Osteoblast (primary cell): Measurements from ENCODE around the gene CACNA1D. TPM values are rescaled to one million over a fixed set of nuclear protein-coding genes. Genes with fewer than 3 reads are reported as not detected.

ENCODE experiments used
- DNase-seq: peaks from one replicate; pipeline ENCODE4 v3.0.0; 2011; ENCODE audit warnings: low spot score, mixed read lengths; ENCODE audit not compliant: insufficient read length; ENCODE audit errors: missing footprints
- H2AFZ ChIP-seq: 2 replicates; pipeline ENCODE4 v1.6.0; 2011; ENCODE audit warnings: mild to moderate bottlenecking, low read length
- H3K27ac ChIP-seq: 2 replicates; pipeline ENCODE4 v1.5.1; 2011; ENCODE audit warnings: mild to moderate bottlenecking, low read depth, low read length, moderate library complexity
- H3K27me3 ChIP-seq: 2 replicates; pipeline ENCODE4 v1.6.0; 2012; ENCODE audit warnings: mild to moderate bottlenecking, control low read depth, inconsistent platforms, low read length, moderate library complexity; ENCODE audit not compliant: insufficient read depth
- H3K36me3 ChIP-seq: 2 replicates; pipeline ENCODE4 v1.5.1; 2011; ENCODE audit warnings: mild to moderate bottlenecking, low read length, control low read depth, moderate library complexity; ENCODE audit not compliant: insufficient read depth
- H3K4me1 ChIP-seq: 2 replicates; pipeline ENCODE4 v1.5.1; 2011; ENCODE audit warnings: mild to moderate bottlenecking, low read length, control low read depth, moderate library complexity; ENCODE audit not compliant: insufficient read depth
- H3K4me2 ChIP-seq: 2 replicates; pipeline ENCODE4 v1.6.0; 2011; ENCODE audit warnings: mild to moderate bottlenecking, low read length; ENCODE audit not compliant: insufficient read depth
- H3K4me3 ChIP-seq: fragments of 200-600 bp; sonication (generic); 3 replicates; pipeline ENCODE4 v1.5.1; 2012; ENCODE audit warnings: mild to moderate bottlenecking, low read length, inconsistent platforms; ENCODE audit not compliant: insufficient read depth
- H3K79me2 ChIP-seq: 2 replicates; pipeline ENCODE4 v1.6.0; 2012; ENCODE audit warnings: mild to moderate bottlenecking, low read length, control low read depth, inconsistent platforms; ENCODE audit not compliant: insufficient read depth
- H3K9me3 ChIP-seq: 2 replicates; pipeline ENCODE4 v1.5.1; 2011; ENCODE audit warnings: low read depth, low read length, control low read depth
- H4K20me1 ChIP-seq: 2 replicates; pipeline ENCODE4 v1.6.0; 2012; ENCODE audit warnings: mild to moderate bottlenecking, low read length, control low read depth; ENCODE audit not compliant: insufficient read depth
- total RNA-seq: library from RNA; depleted of rRNA; stranded (reverse); fragments of >200 nt; gene quantifications from 2 replicates; pipeline ENCODE4 v1.2.3, GENCODE V29; 2012
- TF ChIP-seq, protein P1 (sequence below): IDR thresholded peaks from 2 replicates; pipeline ENCODE4 v1.5.1; 2011; ENCODE audit warnings: mild to moderate bottlenecking, low read depth, low read length, moderate library complexity; ENCODE audit errors: extremely low read depth

CACNA1D gene
- total RNA-seq, 1 donor = under 0.01 TPM

GRCh38 chr3:53843195-53844177, 349.1 kb downstream of the CACNA1D start:
- no peak overlapping the region for H3K4me3 ChIP-seq
- H3K27me3 ChIP-seq = peaks cover 35% of the 10 kb centered on the region
- no peak overlapping the region for H3K4me2 ChIP-seq
- H3K9me3 ChIP-seq = no peaks in the 10 kb centered on the region
- TF ChIP-seq, protein P1, sequence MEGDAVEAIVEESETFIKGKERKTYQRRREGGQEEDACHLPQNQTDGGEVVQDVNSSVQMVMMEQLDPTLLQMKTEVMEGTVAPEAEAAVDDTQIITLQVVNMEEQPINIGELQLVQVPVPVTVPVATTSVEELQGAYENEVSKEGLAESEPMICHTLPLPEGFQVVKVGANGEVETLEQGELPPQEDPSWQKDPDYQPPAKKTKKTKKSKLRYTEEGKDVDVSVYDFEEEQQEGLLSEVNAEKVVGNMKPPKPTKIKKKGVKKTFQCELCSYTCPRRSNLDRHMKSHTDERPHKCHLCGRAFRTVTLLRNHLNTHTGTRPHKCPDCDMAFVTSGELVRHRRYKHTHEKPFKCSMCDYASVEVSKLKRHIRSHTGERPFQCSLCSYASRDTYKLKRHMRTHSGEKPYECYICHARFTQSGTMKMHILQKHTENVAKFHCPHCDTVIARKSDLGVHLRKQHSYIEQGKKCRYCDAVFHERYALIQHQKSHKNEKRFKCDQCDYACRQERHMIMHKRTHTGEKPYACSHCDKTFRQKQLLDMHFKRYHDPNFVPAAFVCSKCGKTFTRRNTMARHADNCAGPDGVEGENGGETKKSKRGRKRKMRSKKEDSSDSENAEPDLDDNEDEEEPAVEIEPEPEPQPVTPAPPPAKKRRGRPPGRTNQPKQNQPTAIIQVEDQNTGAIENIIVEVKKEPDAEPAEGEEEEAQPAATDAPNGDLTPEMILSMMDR = no peak
- no peak overlapping the region for H2AFZ ChIP-seq
- H3K79me2 ChIP-seq = no peaks in the 10 kb centered on the region
- H3K36me3 ChIP-seq = no peaks in the 10 kb centered on the region
- H4K20me1 ChIP-seq = no peaks in the 10 kb centered on the region
- no peak overlapping the region for H3K27ac ChIP-seq
- DNase-seq = no peak
- H3K4me1 ChIP-seq = peaks cover 4% of the 10 kb centered on the region

- TF ChIP-seq, protein P1 = no peak
- no peak overlapping the region for H2AFZ ChIP-seq
- no peaks in the 10 kb centered on the region for H4K20me1 ChIP-seq
- no peak overlapping the region for H3K4me2 ChIP-seq
- peaks cover 38% of the 10 kb centered on the region for H3K27me3 ChIP-seq
- peaks cover 4% of the 10 kb centered on the region for H3K4me1 ChIP-seq
- H3K4me3 ChIP-seq = no peak overlapping the region
- H3K27ac ChIP-seq = no peak overlapping the region
- no peaks in the 10 kb centered on the region for H3K79me2 ChIP-seq
- no peaks in the 10 kb centered on the region for H3K36me3 ChIP-seq
- DNase-seq = no peak
- H3K9me3 ChIP-seq = no peaks in the 10 kb centered on the region
These were observed 350.1 kb downstream of the CACNA1D start for GRCh38 chr3:53844262-53845102.

GRCh38 chr3:53845103-53845880, 350.9 kb downstream of the CACNA1D start:
- no peak overlapping the region for H3K27ac ChIP-seq
- H4K20me1 ChIP-seq = no peaks in the 10 kb centered on the region
- peaks cover 38% of the 10 kb centered on the region for H3K27me3 ChIP-seq
- DNase-seq = peak; percentile 93
- H3K9me3 ChIP-seq = no peaks in the 10 kb centered on the region
- peak overlapping the region; percentile 88 for H2AFZ ChIP-seq
- no peaks in the 10 kb centered on the region for H3K36me3 ChIP-seq
- no peaks in the 10 kb centered on the region for H3K79me2 ChIP-seq
- H3K4me1 ChIP-seq = peaks cover 4% of the 10 kb centered on the region
- H3K4me2 ChIP-seq = peak overlapping the region; percentile 83
- TF ChIP-seq, protein P1 = no peak
- H3K4me3 ChIP-seq = peak overlapping the region; percentile 73
